GM12891 (cell line): ENCODE data around the gene ZBTB8OS.

Experiments
- DNase-seq: peaks from one replicate; pipeline ENCODE4 v3.0.0; 2011; ENCODE audit warnings: low spot score; ENCODE audit not compliant: insufficient read length
- FAIRE-seq: peaks from 2 replicates; lab custom pipeline; 2011; peaks lifted over from hg19 to GRCh38; lab: Jason Lieb, UNC
- PAX5 ChIP-seq: IDR thresholded peaks from 2 replicates; pipeline ENCODE4 v1.6.1; 2011; ENCODE audit warnings: low read length, moderate library complexity, mild to moderate bottlenecking; ENCODE audit not compliant: insufficient read depth, severe bottlenecking
- POLR2A ChIP-seq: IDR thresholded peaks from 2 replicates; pipeline ENCODE4 v1.6.1; 2011; ENCODE audit warnings: low read depth, low read length, control low read depth
- POLR2AphosphoS5 ChIP-seq: IDR thresholded peaks from 2 replicates; pipeline ENCODE4 v1.6.1; 2011; ENCODE audit warnings: low read depth, low read length, control low read depth
- POU2F2 ChIP-seq: IDR thresholded peaks from 2 replicates; pipeline ENCODE4 v1.6.1; 2011; ENCODE audit warnings: low read depth, mild to moderate bottlenecking, control low read depth, low read length, moderate library complexity
- SPI1 ChIP-seq: IDR thresholded peaks from 2 replicates; pipeline ENCODE4 v1.6.1; 2011; ENCODE audit warnings: low read depth, low read length, control low read depth
- TAF1 ChIP-seq: IDR thresholded peaks from 2 replicates; pipeline ENCODE4 v1.6.1; 2011; ENCODE audit warnings: low read depth, low read length, control low read depth

Gene ZBTB8OS

GRCh38 chr1:32627596-32628162, 22.7 kb downstream of the ZBTB8OS start:
- no peak for DNase-seq

GRCh38 chr1:32626176-32626575, 24.2 kb downstream of the ZBTB8OS start:
- FAIRE-seq: peak; percentile 43
- no peak for TF ChIP-seq PAX5
- no peak for TF ChIP-seq POLR2AphosphoS5
- no peak for TF ChIP-seq POLR2A
- TF ChIP-seq TAF1: no peak
- DNase-seq: no peak

More at GRCh38 chr1:32627596-32628162, 22.7 kb downstream of the ZBTB8OS start:
- FAIRE-seq: peak; percentile 83
- TF ChIP-seq POLR2AphosphoS5: no peak
- TF ChIP-seq SPI1: no peak
- TF ChIP-seq POU2F2: no peak
- no peak for TF ChIP-seq TAF1
- TF ChIP-seq POLR2A: no peak
- TF ChIP-seq PAX5: no peak

- TF ChIP-seq POLR2A (no peak), POLR2AphosphoS5 (0 out of 2 replicates have a peak, but pooled peaks have one; percentile 9), TAF1 (no peak), POU2F2 (no peak), PAX5 (no peak), SPI1 (peak; percentile 49; the same call in 1 of the 2 replicates)
- DNase-seq: no peak
- FAIRE-seq: peak; percentile 54
Observed at GRCh38 chr1:32623775-32624174, 26.6 kb downstream of the ZBTB8OS start.

GRCh38 chr1:32622806-32623681, 27.3 kb downstream of the ZBTB8OS start:
- TF ChIP-seq POU2F2 (no peak), POLR2AphosphoS5 (peak; percentile 14; the same call in 1 of the 2 replicates), POLR2A (no peak)
- DNase-seq (no peak), FAIRE-seq (peak; percentile 80)

- FAIRE-seq (no peak), DNase-seq (no peak)
- TF ChIP-seq SPI1 (no peak), POLR2A (no peak), TAF1 (no peak), POU2F2 (no peak), PAX5 (no peak), POLR2AphosphoS5 (no peak)
Observed at GRCh38 chr1:32622205-32622604, 28.1 kb downstream of the ZBTB8OS start.

- no peak for TF ChIP-seq POLR2A
- no peak for TF ChIP-seq SPI1
- TF ChIP-seq TAF1: no peak
- peak; percentile 29; the same call in 1 of the 2 replicates for TF ChIP-seq POU2F2
- DNase-seq (no peak), FAIRE-seq (peak; percentile 82)
Observed at GRCh38 chr1:32619701-32620485, 30.5 kb downstream of the ZBTB8OS start.

GRCh38 chr1:32618673-32619221, 31.6 kb downstream of the ZBTB8OS start:
- FAIRE-seq (no peak), DNase-seq (no peak)
- TF ChIP-seq POLR2A (no peak), POLR2AphosphoS5 (no peak), TAF1 (no peak), SPI1 (no peak), PAX5 (no peak), POU2F2 (no peak)

GRCh38 chr1:32613472-32613871, 36.9 kb downstream of the ZBTB8OS start:
- no peak for TF ChIP-seq PAX5
- TF ChIP-seq POLR2A: no peak
- no peak for TF ChIP-seq SPI1
- TF ChIP-seq POLR2AphosphoS5: no peak
- FAIRE-seq (no peak), DNase-seq (no peak)

- DNase-seq: peak; percentile 60
- no peak for TF ChIP-seq POU2F2
- 0 out of 2 replicates have a peak, but pooled peaks have one; percentile 41 for TF ChIP-seq POLR2A
- FAIRE-seq: peak; percentile 73
Observed at GRCh38 chr1:32612189-32612881, 38.0 kb downstream of the ZBTB8OS start.
